GM19468 (cell line): Measurements from ENCODE around the gene MISP.

ENCODE experiments used
- ATAC-seq: cut with Tn5 transposase; IDR thresholded peaks from one replicate; pipeline ENCODE4 v1.9.1; 2021; ENCODE audit warnings: mild to moderate bottlenecking, moderate library complexity, moderate number of reproducible peaks; ENCODE audit not compliant: unreplicated experiment; ENCODE audit errors: extremely low read depth

Gene MISP

DNA sequence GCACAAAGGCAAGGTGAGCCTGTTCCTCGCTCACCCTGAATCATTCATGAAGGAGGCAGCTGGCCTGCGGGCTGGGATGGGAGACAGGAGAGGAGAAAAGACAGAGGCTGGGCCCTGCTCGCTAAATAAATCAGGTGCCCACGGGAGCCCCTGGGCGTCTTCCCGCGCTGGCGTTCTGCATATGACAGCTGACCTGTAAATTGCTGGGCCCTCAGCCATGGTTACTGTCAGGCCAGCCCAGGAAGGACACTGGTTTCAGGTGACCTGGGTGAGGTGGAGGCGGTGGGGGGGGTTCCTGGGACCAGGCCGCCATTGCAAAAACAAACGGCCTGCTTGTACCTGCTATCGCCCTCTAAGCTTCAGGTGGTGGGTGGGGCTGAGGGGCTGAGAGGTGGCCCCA is 42.9 kb downstream of the MISP start:
- no peak for ATAC-seq

DNA sequence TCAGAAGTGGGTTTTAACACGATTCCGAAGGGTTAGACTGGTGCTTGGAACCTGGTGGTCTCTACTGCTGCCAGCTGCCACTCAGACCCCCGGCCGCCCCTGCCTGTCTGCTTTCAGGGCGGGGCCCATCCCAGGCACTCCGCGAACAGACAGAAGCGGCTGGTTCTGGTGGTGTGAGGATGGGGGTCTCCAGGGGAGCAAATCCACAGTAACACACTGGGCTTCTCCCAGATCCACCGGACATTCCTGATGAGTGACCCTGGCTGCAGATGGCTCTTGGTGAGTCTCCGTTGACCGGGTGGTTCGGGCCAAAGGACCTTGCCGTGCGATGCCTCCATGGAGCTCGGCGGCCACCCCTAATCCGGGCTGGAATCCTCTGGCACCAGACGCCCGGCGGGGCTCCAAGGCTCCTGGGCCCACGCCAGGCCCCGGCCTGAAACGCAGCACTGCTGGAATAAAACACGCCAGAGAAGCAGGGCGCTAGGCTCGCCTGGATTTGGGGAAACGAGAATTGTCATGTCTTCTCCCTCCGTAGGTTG is 44.2 kb downstream of the MISP start:
- no peak for ATAC-seq

GRCh38 chr19:795691-796581 is 45.0 kb downstream of the MISP start:
- no peak for ATAC-seq

- ATAC-seq = peak; percentile 80
These were observed 46.0 kb downstream of the MISP start, which contains the start of gene PTBP1 for GRCh38 chr19:796692-797527. TSS of gene PTBP1 (plus strand) at chr19:797452. CDS start at chr19:797498, 46 bp downstream.

GRCh38 chr19:797528-798414 is 46.9 kb downstream of the MISP start:
- peak; percentile 13 for ATAC-seq

GRCh38 chr19:798415-799075 is 47.6 kb downstream of the MISP start:
- ATAC-seq = no peak

DNA sequence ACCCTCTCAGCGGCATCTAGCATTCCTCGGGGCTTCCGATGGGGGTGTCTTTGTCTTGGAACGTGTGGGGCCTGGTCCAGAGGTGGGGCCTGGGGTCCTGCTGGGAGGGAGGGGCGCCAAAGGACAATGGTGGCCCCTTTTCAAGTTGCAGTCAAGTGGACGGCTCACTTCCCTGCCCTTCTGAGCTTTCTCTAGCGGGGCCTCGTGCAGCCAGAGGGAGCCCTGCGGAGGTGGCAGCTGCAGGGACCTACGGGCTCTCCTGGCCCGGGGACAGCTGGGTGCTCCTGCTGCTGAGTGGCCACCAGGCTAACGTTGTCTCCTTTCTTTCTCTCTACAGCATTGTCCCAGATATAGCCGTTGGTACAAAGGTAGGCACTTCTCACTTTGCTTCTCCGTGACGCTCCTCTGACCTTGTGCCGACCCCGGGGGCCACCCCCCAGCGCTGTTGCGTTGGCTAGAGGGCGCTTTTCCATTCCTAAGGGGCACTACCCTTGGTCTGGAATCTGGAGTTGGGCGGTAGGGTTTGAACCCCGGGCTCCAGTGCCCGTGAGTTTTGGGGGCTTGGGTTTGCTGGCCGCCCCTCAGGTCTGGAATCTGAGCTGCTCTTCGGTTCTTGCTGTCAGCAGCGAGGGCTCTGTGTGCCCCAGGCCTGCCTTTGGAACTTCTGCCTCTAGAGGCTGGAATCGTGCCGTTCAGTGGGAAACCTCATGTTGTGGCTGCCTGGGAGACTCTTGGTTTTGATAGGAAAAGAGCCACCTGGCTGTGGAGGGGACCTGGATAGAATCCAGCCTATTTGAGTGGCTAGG is 48.4 kb downstream of the MISP start:
- ATAC-seq = no peak

DNA sequence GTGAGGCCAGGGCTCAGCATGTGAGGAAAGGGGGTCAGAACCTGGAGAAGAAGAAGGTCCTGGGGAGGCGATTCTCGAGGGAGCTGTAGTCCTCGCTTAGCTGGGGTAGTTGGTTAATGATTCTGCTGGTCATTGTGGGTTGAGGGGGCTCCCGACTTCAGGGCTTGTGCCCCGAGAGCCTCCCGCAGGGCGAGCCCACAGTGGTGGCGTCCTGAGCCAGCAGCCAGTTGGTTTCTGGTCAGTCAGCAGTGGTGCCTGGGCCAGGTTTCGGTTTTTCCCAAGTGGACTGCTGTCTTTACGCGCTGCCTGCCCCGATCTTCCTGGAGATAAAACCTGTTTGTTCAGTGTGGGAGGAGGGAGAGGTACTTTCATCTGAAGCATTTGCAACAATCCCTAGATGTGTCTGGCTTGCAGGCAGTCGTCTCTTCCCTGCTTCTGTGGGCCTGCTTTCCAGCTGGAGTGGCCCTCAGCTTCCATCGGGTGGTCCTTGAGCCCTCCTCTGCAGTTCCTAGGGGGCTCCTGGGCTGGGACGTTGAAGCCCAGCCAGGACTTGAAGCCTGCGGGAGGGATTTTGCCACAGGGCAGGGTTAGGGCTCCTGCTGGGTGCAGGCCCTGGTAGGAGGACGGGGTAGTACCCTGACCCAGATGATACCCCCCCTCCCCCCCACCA is 49.6 kb downstream of the MISP start:
- no peak for ATAC-seq

DNA sequence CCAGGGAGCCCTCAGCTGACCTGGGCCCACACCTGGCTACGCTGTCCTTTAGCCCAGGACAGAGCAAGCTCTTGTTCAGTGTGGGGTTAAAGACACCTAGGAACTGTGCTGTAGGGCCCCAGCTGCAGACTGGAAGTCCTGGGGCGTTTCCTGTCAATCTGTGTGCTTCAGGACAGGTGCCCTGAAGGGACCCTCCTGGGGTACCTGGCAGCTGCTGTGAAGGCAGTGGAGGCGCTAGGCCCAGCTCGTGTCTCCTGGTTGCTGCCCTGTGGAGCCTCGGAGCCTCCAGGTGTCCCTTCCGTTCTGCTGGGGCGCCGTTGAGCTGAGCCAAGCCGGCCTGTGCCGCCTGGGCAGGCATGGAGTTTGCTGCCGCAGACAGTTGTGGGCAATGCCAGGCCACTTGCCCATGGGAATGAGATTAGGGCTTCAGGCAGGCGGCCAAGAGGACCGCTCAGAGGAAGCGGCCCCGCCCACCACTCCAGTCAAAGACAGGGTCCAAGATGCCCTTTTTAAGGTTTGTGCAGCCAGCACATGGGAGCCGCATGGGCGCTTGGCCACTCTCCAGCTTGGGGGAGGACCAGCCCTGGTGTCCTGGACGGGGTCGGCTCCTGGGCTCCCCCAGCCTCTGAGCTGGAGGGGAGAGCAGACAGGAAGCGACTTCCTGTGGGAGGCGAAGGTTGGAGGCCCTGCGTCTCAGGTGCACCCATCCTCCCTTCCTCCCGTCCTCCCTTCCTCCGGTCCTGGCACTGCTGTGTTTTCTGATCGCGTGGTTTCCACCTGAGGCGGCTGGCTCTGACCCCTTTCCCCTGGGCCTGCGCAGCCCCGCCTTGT is 50.3 kb downstream of the MISP start:
- ATAC-seq = no peak

DNA sequence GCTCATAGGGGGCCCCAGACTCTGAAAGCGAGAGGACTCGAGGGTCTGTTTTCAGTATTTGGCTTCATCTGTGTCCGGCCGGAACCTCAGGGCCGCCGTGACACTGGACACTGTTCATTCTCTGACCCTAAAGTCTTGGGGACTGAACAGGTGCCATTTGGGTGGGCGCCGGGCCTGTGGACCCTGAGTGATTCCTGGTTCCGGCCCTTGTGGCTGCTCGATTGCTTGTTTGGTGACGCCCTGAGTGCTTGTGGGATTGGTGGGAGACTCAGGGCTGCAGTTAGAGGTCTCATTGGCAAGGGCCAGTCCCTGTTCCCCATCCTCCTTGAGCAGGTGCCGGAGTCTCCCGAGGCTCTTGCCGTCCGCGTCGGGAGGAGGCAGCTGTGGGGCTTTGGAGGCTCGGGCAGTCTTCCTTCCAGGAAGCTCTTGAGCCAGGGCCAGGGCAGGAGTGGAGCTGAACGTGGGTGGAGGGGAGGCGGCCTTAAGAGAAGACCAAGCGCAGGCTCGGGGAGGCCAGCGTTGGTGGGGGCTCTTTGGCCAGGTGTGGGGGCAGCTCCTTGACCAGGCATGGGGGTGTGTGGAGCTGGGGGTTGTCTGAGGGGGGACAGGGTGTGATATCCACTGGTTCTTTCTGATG is 51.1 kb downstream of the MISP start:
- no peak for ATAC-seq

- ATAC-seq = no peak
These were observed 51.7 kb downstream of the MISP start for GRCh38 chr19:802498-803098.

DNA sequence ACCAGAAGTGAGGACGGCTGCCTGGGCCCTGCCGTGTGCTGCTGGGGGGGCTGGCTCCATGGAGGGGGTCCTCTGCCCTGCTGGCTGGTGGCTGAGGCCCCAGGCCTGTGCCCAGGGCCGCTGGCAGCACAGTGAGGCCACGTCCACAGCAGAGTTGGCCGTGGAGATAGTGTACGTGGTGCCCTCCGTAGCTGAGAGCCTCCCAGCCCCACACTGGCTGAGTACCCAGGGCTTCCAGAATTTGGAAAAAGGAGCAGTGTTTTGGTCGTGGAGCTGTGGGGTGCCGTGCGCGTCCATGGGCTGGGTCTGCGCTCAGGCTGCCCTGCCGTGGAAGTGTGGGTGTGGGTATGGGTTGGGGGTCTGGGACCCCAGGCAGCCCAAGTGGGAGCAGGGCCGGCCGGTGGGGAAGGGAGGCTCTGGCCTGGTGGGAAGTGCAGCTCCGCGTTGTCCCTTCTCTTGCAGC is 52.2 kb downstream of the MISP start:
- no peak for ATAC-seq

GRCh38 chr19:803686-804418 is 52.9 kb downstream of the MISP start:
- no peak for ATAC-seq

DNA sequence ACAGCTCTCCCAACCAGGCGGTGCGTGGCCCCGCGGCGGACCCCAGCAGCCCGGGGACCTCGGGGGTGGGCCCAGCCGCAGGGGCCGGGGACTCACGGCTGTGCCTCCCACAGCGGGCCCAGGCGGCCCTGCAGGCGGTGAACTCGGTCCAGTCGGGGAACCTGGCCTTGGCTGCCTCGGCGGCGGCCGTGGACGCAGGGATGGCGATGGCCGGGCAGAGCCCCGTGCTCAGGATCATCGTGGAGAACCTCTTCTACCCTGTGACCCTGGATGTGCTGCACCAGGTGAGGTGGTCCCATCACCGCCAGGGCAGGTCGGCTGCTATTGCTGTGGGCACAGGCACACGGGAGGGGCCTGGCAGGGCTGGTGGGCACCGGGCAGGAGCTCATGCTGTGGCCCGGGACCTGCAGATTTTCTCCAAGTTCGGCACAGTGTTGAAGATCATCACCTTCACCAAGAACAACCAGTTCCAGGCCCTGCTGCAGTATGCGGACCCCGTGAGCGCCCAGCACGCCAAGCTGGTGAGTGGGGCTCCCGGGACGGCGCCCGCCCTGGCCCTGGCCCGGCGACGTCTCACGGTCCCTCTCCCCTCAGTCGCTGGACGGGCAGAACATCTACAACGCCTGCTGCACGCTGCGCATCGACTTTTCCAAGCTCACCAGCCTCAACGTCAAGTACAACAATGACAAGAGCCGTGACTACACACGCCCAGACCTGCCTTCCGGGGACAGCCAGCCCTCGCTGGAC is 53.7 kb downstream of the MISP start:
- ATAC-seq = no peak

DNA sequence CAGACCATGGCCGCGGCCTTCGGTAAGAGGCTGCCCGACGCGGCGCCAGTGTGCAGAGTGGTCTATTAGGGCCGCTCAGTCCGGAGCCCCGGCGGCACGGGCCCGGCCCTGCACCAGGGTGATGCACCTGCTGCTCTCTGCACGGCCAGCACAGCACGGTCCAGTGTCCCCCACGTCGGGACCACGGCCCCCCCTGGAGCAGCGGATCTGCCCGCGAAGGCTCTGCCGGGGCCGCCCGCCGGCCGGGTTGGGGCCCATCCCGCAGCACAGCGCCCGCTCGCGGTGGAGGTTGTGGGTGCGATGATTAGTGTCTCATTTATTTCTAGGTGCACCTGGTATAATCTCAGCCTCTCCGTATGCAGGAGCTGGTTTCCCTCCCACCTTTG is 54.2 kb downstream of the MISP start:
- no peak for ATAC-seq
